Transverse colon (tissue), 4 donors: ENCODE measurements around the gene GNG4. TPM values are rescaled to one million over a fixed set of nuclear protein-coding genes. Genes with fewer than 3 reads are reported as not detected.

Source experiments
- DNase-seq: peaks from one replicate; pipeline ENCODE4 v3.0.0-alpha.2; 2019
- H3K27ac ChIP-seq, 4 donors: fragments of 200-600 bp; sonication (generic); 2 replicates each; pipeline ENCODE4 v1.5.1; 2016 to 2018; ENCODE audit warnings: inconsistent platforms in 4 of 4
- H3K27me3 ChIP-seq: fragments of 200-600 bp; sonication (generic); 2 replicates; pipeline ENCODE4 v1.5.1; 2017; ENCODE audit warnings: inconsistent platforms
- H3K36me3 ChIP-seq, 4 donors: fragments of 200-600 bp; sonication (generic); 2 replicates each; pipeline ENCODE4 v1.5.1; 2017 to 2019; ENCODE audit warnings: inconsistent platforms in 4 of 4
- H3K4me1 ChIP-seq, 4 donors: fragments of 200-600 bp; sonication (generic); 2 replicates each; pipeline ENCODE4 v1.5.1; 2017 to 2020; ENCODE audit warnings: inconsistent platforms in 4 of 4
- H3K4me3 ChIP-seq, 4 donors: fragments of 200-600 bp; sonication (generic); 1 replicate in 1 of 4; 2 replicates in 3 of 4; pipeline versions ENCODE4 v1.5.1 to v1.6.1; 2017 to 2019; ENCODE audit warnings: inconsistent platforms in 4 of 4
- H3K9me3 ChIP-seq, 2 donors: fragments of 200-600 bp; sonication (generic); 2 replicates each; pipeline ENCODE4 v1.5.1; 2017 to 2019; ENCODE audit warnings: inconsistent platforms in 2 of 2
- CTCF ChIP-seq, 5 experiments: fragments of 200-600 bp in 3 of 5; fragments of 450-650 bp in 2 of 5; sonication (generic) in 3 of 5; IDR thresholded peaks; 1 replicate in 2 of 5; 2 replicates in 3 of 5; pipeline ENCODE4 v1.5.1; 2016 to 2017; ENCODE audit warnings: antibody characterized with exemption in 5 of 5, inconsistent platforms in 3 of 5, mild to moderate bottlenecking in 2 of 5, moderate library complexity in 1 of 5
- EP300 ChIP-seq: sonication (generic); formaldehyde crosslinking; IDR thresholded peaks from one replicate; pipeline ENCODE4 v1.6.1; 2017; ENCODE audit warnings: antibody characterized with exemption, low read depth
- POLR2A ChIP-seq: fragments of 450-650 bp; IDR thresholded peaks from one replicate; pipeline ENCODE4 v1.6.1; 2016; ENCODE audit warnings: antibody characterized with exemption, mild to moderate bottlenecking, moderate library complexity
- POLR2AphosphoS5 ChIP-seq, 3 donors: sonication (generic); formaldehyde crosslinking; IDR thresholded peaks; one replicate each; pipeline ENCODE4 v1.6.1; 2016; ENCODE audit warnings: antibody characterized with exemption in 3 of 3
- WGBS, 2 donors: methylation state at CpG; one replicate each; pipeline ENCODE4 v1.1.5; 2018; ENCODE audit warnings: low coverage in 1 of 2; 5-methylcytosine and 5-hydroxymethylcytosine counted together
- in situ Hi-C, 4 donors: fragments of 200-750 bp; cut with MboI; loops; one replicate each; pipeline versions ENCODE4 v1.15.0 to v1.15.1; 2017; ENCODE audit warnings: low sequenced_read_pairs in 3 of 4, low pct_ligation_motif_present in 1 of 4, low pct_unique_long_range_greater_than_20kb in 1 of 4
- intact Hi-C: fragments of 100-400 bp; cut with DNase I; formaldehyde crosslinking; loops from one replicate; pipeline ENCODE4 v1.15.1; 2023; ENCODE audit warnings: low total_unique reads
- total RNA-seq, 4 donors: library from RNA; depleted of rRNA; stranded (reverse); fragments of >200 nt; gene quantifications; one replicate each; pipeline ENCODE4 v1.1.0, GENCODE V29; 2016

The GNG4 gene
- total RNA-seq, 4 donors from 2014 or later, result 0.37 to 6.8 (median 5.5) TPM

DNA sequence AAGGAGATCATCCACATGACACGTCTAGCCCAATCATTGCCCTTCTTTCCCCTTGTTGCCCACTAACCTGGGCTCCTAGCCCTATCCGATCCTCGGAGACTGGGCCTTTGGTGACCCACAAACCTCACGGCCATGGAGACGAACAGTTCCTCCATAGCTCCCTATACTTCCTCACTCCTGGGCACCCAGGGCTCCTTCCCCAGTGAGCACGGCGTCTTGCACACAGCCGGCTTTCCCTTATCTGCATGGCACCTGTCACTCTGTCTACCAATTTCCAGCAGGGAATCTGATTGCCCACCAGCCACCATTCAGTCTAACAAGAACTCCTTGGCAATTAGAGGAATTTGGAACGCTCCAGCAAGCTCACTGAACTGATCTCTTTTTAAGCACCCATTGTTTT is 3.1 kb downstream of the GNG4 start:
- in situ Hi-C loops (no loop called here), intact Hi-C loops (no loop called here)
- H3K9me3 ChIP-seq, result no peaks in the 10 kb centered on the region
- WGBS, 2 donors, result 76 to 91% methylated on average over 2 to 9 of the region's 9 CpGs
- H3K4me3 ChIP-seq, result no peak overlapping the region
- peaks cover 3 to 33% (median 27%) of the 10 kb centered on the region in 4 donors for H3K4me1 ChIP-seq
- TF ChIP-seq POLR2A (no peak), EP300 (no peak), POLR2AphosphoS5 (IDR thresholded peaks at IDR 0.05) (no peak), CTCF (IDR thresholded peaks at IDR 0.05) (no peak)
- H3K27me3 ChIP-seq, result peaks cover 57% of the 10 kb centered on the region
- H3K27ac ChIP-seq, result no peak overlapping the region
- no peak for DNase-seq
- no peaks in the 10 kb centered on the region for H3K36me3 ChIP-seq

DNA sequence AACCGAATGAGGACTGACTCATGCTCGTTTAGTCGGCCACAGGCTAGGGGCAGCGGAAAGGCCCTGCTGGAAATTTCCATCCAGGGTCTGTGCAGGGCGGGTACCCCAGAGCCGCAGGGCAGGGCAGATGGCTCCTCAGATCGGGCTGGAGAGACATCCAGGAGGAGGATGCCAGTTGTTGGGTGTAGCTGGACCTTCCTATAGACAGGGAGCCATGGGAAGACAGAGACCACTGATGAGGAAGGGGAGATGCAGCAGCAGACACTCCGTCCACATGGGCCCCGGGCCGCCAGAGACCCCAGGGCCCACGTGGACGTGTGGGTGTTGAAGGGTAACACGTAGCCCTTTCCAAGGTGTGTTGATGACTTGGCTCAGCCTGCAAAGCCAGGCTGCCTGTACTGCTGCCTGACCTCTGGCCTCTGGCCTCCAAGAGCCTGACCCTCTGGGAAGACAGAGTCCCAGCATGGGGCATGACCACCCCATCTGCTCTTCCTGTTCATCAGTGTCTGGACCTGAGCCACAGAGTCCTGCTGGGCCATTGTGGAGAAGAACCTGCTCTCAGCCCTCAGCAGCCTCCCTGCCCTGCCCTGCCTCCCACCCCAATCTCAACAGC is 4.8 kb downstream of the GNG4 start:
- 83 to 89% methylated on average over 6 to 13 of the region's 13 CpGs for WGBS, 2 donors
- DNase-seq, result no peak
- H3K4me1 ChIP-seq, result peaks cover 0 to 20% (median 17%) of the 10 kb centered on the region in 4 donors
- TF ChIP-seq EP300 (no peak), POLR2AphosphoS5 (IDR thresholded peaks at IDR 0.05) (no peak), CTCF (IDR thresholded peaks at IDR 0.05) (no peak), POLR2A (no peak)
- no peak overlapping the region for H3K4me3 ChIP-seq
- no peak overlapping the region for H3K27ac ChIP-seq
- in situ Hi-C loops, result no loop called here
- H3K36me3 ChIP-seq, result no peaks in the 10 kb centered on the region
- no peaks in the 10 kb centered on the region for H3K9me3 ChIP-seq
- H3K27me3 ChIP-seq, result peaks cover 40% of the 10 kb centered on the region
- intact Hi-C loops, result no loop called here

- no peak for DNase-seq
- Histone ChIP-seq H3K4me3 (no peak overlapping the region), H3K27ac (no peak overlapping the region), H3K27me3 (peaks cover 33% of the 10 kb centered on the region), H3K36me3 (no peaks in the 10 kb centered on the region), H3K4me1 (peaks cover 0 to 15% (median 13%) of the 10 kb centered on the region in 4 donors), H3K9me3 (no peaks in the 10 kb centered on the region)
- TF ChIP-seq POLR2AphosphoS5 (IDR thresholded peaks at IDR 0.05), result no peak
- no peak for TF ChIP-seq CTCF (IDR thresholded peaks at IDR 0.05)
- no peak for TF ChIP-seq POLR2A
- no peak for TF ChIP-seq EP300
- in situ Hi-C loops, result no loop called here
- WGBS, 2 donors, result 95% methylated on average over 7 to 23 of the region's 23 CpGs
- intact Hi-C loops, result no loop called here
Observed at GRCh38 chr1:235643837-235644692, 5.5 kb downstream of the GNG4 start.

GRCh38 chr1:235642943-235643371 is 6.6 kb downstream of the GNG4 start:
- 48 to 70% methylated on average over 4 to 11 of the region's 11 CpGs for WGBS, 2 donors
- Histone ChIP-seq H3K4me3 (no peak overlapping the region), H3K27me3 (peaks cover 22% of the 10 kb centered on the region), H3K9me3 (no peaks in the 10 kb centered on the region), H3K4me1 (peaks cover 0 to 7% (median 2%) of the 10 kb centered on the region in 4 donors), H3K27ac (no peak overlapping the region), H3K36me3 (no peaks in the 10 kb centered on the region)
- intact Hi-C loops (no loop called here), in situ Hi-C loops (no loop called here)
- DNase-seq, result no peak
- no peak for TF ChIP-seq CTCF (IDR thresholded peaks at IDR 0.05)
- no peak for TF ChIP-seq EP300
- TF ChIP-seq POLR2A, result no peak
- no peak for TF ChIP-seq POLR2AphosphoS5 (IDR thresholded peaks at IDR 0.05)
